Measurements from ENCODE around the gene HMGCS2.

DNA sequence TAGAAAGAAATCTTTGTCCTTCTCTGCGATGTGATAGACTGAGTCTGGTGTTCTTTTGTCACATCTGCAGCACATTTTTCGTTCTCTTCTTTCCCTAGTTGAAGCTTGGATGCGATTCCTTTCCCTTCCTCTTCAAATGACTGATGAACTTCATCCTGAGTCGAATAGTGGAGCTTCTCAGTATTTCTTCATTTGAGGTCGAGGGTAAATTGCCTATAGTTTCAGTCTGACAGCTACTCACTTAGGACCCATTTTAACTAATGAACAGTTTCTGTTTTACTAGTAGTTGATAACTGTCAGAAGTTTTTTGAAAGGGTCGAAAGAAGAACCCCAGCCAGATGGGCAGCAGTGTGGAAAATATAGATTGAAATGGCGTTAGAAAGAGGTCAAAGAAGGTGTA lies 47.2 kb upstream of the HMGCS2 start:
- TF ChIP-seq BHLHE40 (IDR thresholded peaks at IDR 0.05; ENCODE audit: borderline replicate concordance), result no peak
- TF ChIP-seq FOXM1 (IDR thresholded peaks at IDR 0.05; ENCODE audit: borderline replicate concordance), result no peak
- TF ChIP-seq SUZ12 (IDR thresholded peaks at IDR 0.05), result no peak
- TF ChIP-seq SP1 (IDR thresholded peaks at IDR 0.05), result no peak
- TF ChIP-seq CTBP1 (IDR thresholded peaks at IDR 0.05; ENCODE audit: borderline replicate concordance), result no peak
